ENCODE measurements around the gene NOL3.

DNA sequence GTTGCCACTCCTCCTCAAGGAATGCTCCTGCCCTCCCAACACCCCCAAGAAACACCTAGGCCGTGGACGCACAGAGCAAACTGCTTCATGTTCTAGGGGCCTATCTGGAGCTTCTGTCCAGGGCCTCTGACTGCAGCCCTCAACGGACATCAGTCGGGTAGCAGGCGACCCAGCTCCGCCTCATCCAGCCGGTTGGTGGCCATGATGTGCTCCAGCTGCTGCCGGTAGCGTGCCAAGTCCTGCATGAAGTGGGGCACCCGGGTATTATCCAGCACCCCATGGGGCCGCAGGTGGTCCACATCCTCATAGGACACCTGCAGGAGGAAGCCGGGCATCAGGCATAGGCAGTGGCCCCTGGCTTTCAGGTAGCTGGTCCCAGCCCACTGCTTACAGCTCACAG is 6.3 kb downstream of the NOL3 start:
- no peak for TF ChIP-seq CTCF (IDR thresholded peaks at IDR 0.05; ENCODE audit: insufficient read depth, low read depth, low read length)
- no peak for TF ChIP-seq EZH2 (IDR thresholded peaks at IDR 0.05; ENCODE audit: insufficient read depth, low read length)
